Measurements from ENCODE around the gene CYP11A1.

DNA sequence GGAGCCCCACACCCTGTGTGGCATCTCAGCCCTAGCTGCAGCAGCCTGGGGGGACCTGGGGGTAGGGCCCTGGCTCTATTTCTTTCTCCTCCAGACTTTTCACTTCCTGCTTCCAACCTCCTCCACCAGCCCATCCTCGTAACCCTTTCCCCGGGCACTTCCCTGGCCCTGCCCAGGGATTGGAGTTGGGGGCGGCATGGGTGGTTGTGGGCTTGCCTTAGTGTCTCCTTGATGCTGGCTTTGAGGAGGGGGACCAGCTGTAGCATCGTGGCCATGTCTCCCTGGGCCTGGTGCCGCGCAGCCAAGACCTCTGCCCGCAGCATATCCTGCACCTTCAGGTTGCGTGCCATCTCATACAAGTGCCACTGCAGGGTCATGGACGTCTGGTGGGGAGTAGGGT, 28.1 kb downstream of the CYP11A1 start:
- no peak for TF ChIP-seq POLR2AphosphoS5 (IDR thresholded peaks at IDR 0.05; ENCODE audit: low read depth, low read length)
- TF ChIP-seq, protein P1, sequence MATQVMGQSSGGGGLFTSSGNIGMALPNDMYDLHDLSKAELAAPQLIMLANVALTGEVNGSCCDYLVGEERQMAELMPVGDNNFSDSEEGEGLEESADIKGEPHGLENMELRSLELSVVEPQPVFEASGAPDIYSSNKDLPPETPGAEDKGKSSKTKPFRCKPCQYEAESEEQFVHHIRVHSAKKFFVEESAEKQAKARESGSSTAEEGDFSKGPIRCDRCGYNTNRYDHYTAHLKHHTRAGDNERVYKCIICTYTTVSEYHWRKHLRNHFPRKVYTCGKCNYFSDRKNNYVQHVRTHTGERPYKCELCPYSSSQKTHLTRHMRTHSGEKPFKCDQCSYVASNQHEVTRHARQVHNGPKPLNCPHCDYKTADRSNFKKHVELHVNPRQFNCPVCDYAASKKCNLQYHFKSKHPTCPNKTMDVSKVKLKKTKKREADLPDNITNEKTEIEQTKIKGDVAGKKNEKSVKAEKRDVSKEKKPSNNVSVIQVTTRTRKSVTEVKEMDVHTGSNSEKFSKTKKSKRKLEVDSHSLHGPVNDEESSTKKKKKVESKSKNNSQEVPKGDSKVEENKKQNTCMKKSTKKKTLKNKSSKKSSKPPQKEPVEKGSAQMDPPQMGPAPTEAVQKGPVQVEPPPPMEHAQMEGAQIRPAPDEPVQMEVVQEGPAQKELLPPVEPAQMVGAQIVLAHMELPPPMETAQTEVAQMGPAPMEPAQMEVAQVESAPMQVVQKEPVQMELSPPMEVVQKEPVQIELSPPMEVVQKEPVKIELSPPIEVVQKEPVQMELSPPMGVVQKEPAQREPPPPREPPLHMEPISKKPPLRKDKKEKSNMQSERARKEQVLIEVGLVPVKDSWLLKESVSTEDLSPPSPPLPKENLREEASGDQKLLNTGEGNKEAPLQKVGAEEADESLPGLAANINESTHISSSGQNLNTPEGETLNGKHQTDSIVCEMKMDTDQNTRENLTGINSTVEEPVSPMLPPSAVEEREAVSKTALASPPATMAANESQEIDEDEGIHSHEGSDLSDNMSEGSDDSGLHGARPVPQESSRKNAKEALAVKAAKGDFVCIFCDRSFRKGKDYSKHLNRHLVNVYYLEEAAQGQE (IDR thresholded peaks at IDR 0.05; ENCODE audit: insufficient read depth in 1 of 2, low read depth in 2 of 2, low read length in 2 of 2), result no peak
- TF ChIP-seq TAF1 (IDR thresholded peaks at IDR 0.05; ENCODE audit: borderline replicate concordance, insufficient read depth, low read length), result no peak
